Activated CD8-positive, alpha-beta T cell treated with anti-CD3 and anti-CD28 coated beads for 36 hours (primary cell): ENCODE data around the gene CCNDBP1. TPM values are rescaled to one million over a fixed set of nuclear protein-coding genes. Genes with fewer than 3 reads are reported as not detected.
"Not testable (repeated sequence)": the region's sequence is repeated elsewhere in the genome, so short reads cannot be mapped to it uniquely, and the experiment has no call there.

ENCODE experiments used
- ATAC-seq: fragments of 200-7000 bp; cut with Tn5 transposase; one replicate; pipeline ENCODE4 v1.10.0; 2021; ENCODE audit warnings: mild to moderate bottlenecking, moderate library complexity
- CTCF ChIA-PET: fragments of 350-600 bp; sonication (Branson Sonifier 250); formaldehyde crosslinking; loops from one replicate; lab custom pipeline; 2021; ENCODE audit warnings: antibody characterized with exemption; lab: Charles Lee
- POLR2A ChIA-PET: fragments of 350-600 bp; sonication (Branson Sonifier 250); formaldehyde crosslinking; loops from one replicate; lab custom pipeline; 2021; ENCODE audit warnings: antibody characterized with exemption; lab: Charles Lee
- DNase-seq: peaks from one replicate; pipeline ENCODE4 v3.0.0-alpha.2; 2020
- H3K27ac Mint-ChIP-seq: one replicate; pipeline ENCODE4 v1.8.0; 2021; ENCODE audit warnings: mild to moderate bottlenecking, mixed read lengths
- H3K27me3 Mint-ChIP-seq: one replicate; pipeline ENCODE4 v1.8.0; 2021; ENCODE audit warnings: mixed read lengths
- H3K36me3 Mint-ChIP-seq: one replicate; pipeline ENCODE4 v1.8.0; 2021; ENCODE audit warnings: low read depth, mixed read lengths
- H3K4me1 Mint-ChIP-seq: one replicate; pipeline ENCODE4 v1.8.0; 2021; ENCODE audit warnings: low read depth, mixed read lengths
- H3K4me3 Mint-ChIP-seq: one replicate; pipeline ENCODE4 v1.8.0; 2021; ENCODE audit warnings: mild to moderate bottlenecking, moderate library complexity, mixed read lengths
- H3K9me3 Mint-ChIP-seq: one replicate; pipeline ENCODE4 v1.8.0; 2021; ENCODE audit warnings: mixed read lengths
- intact Hi-C: fragments of 100-400 bp; cut with micrococcal nuclease; formaldehyde crosslinking; loops from one replicate; pipeline ENCODE4 v1.10.0; 2022
- total RNA-seq, 2 experiments: library from RNA; stranded (reverse); gene quantifications; one replicate each; pipeline ENCODE4 v1.2.3, GENCODE V29; 2021
- TF ChIP-seq, protein P1 (sequence below): fragments of 200-600 bp; IDR thresholded peaks from one replicate; pipeline ENCODE4 v1.8.0; 2022; ENCODE audit warnings: antibody characterized with exemption, mild to moderate bottlenecking

The CCNDBP1 gene
- total RNA-seq, 2 experiments from 2014 or later: 49.2 to 54.1 TPM

DNA sequence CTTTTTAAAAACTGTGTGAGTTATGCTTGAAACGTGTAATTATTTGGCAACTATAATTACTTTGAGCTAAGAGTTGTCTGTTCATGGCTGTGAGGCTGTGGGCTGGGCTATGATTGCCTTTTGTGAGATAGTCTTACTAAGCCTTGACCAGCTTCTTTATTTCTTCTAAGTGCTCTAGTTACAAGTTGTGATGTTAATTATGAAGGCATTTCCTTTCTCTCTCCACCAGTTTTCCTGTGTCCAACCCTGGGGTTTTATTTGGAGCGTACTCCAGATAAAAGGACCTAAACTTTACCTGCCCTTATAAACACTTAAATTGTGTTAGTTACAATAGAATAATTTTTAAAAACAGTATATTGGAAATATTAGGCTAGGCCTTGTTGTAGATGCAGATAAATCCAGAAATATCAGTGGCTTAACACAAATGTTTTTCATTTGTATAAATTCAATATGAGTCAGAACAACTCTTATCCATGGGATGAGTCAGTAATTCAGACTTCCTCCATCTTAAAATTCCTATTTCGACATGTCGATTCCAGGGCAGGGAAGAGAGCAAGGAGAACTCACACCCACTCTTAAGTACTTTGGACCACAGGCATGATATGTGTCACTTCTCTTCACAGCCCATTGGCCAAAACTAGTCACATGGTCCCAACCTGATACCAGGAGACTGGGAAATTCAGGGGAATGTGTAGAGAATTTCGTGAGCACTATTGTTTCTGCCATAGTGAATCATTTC is 34.8 kb upstream of the CCNDBP1 start:
- CTCF ChIA-PET: interaction anchor here (1.4 to 1.5 kb wide), 2 partner anchors 13 to 135 kb away, joined by 4 read pairs; no protein-coding TSS in a partner anchor
- DNase-seq (no peak), ATAC-seq (no peak)
- Mint-ChIP-seq H3K36me3 (peaks cover 27% of the 10 kb centered on the region), H3K4me3 (no peak overlapping the region), H3K27ac (no peak overlapping the region), H3K4me1 (peaks cover 8% of the 10 kb centered on the region), H3K27me3 (no peaks in the 10 kb centered on the region), H3K9me3 (no peaks in the 10 kb centered on the region)
- intact Hi-C loops: no loop called here
- TF ChIP-seq, protein P1, sequence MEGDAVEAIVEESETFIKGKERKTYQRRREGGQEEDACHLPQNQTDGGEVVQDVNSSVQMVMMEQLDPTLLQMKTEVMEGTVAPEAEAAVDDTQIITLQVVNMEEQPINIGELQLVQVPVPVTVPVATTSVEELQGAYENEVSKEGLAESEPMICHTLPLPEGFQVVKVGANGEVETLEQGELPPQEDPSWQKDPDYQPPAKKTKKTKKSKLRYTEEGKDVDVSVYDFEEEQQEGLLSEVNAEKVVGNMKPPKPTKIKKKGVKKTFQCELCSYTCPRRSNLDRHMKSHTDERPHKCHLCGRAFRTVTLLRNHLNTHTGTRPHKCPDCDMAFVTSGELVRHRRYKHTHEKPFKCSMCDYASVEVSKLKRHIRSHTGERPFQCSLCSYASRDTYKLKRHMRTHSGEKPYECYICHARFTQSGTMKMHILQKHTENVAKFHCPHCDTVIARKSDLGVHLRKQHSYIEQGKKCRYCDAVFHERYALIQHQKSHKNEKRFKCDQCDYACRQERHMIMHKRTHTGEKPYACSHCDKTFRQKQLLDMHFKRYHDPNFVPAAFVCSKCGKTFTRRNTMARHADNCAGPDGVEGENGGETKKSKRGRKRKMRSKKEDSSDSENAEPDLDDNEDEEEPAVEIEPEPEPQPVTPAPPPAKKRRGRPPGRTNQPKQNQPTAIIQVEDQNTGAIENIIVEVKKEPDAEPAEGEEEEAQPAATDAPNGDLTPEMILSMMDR: no peak
- POLR2A ChIA-PET: interaction anchor here (0.8 kb wide), 1 partner anchor 8 kb away, joined by 3 read pairs; no protein-coding TSS in a partner anchor

DNA sequence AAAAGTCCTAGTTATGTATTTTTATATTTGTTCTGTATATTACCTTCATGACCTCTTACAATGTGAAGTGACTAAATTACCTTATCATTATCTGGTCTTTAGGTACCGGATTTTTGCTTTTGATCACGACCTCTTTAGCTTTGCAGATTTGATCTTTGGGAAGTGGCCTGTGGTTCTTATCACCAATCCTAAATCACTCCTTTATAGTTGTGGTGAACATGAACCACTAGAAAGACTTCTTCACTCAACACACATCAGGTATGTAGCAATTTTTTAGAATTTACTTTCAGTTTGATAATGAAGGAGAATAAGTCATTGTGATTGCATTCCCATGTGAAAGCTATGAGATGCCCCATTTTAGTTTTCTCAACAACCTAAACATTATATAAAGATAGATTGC is 33.5 kb upstream of the CCNDBP1 start:
- ATAC-seq: peak; percentile 27

DNA sequence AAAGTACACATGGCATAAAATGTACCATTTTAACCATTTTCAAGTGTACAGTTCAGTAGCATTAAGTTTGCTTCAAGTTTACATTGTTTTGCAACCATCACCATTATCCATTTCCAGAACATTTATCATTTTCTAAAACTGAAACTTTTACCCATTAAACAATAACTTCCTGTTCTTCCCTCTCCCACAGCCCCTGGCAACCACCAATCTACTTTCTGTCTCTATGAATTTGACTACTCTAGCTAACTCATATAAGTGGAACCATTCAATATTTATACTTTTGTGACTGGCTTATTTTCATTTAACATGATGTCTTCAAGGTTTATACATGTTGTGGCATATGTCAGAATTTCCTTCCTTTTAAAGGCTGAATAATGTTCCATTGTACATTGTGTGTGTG is 31.9 kb upstream of the CCNDBP1 start:
- ATAC-seq: no peak
- ChIA-PET POLR2A (no interaction called here), CTCF (no interaction called here)
- intact Hi-C loops: no loop called here
- Mint-ChIP-seq H3K36me3 (peaks cover 32% of the 10 kb centered on the region), H3K9me3 (no peaks in the 10 kb centered on the region), H3K4me3 (no peak overlapping the region), H3K4me1 (peaks cover 8% of the 10 kb centered on the region), H3K27me3 (no peaks in the 10 kb centered on the region), H3K27ac (no peak overlapping the region)
- TF ChIP-seq, protein P1: no peak
- no peak for DNase-seq

More for the DNA sequence above, 33.5 kb upstream of the CCNDBP1 start:
- Mint-ChIP-seq H3K9me3 (no peaks in the 10 kb centered on the region), H3K36me3 (peaks cover 28% of the 10 kb centered on the region), H3K27ac (no peak overlapping the region), H3K4me3 (no peak overlapping the region), H3K27me3 (no peaks in the 10 kb centered on the region), H3K4me1 (peaks cover 8% of the 10 kb centered on the region)
- intact Hi-C loops: no loop called here
- ChIA-PET CTCF (interaction anchor here (0.9 kb wide), 1 partner anchor 19 kb away, joined by 3 read pairs; no protein-coding TSS in a partner anchor), POLR2A (no interaction called here)
- TF ChIP-seq, protein P1: no peak
- no peak for DNase-seq

DNA sequence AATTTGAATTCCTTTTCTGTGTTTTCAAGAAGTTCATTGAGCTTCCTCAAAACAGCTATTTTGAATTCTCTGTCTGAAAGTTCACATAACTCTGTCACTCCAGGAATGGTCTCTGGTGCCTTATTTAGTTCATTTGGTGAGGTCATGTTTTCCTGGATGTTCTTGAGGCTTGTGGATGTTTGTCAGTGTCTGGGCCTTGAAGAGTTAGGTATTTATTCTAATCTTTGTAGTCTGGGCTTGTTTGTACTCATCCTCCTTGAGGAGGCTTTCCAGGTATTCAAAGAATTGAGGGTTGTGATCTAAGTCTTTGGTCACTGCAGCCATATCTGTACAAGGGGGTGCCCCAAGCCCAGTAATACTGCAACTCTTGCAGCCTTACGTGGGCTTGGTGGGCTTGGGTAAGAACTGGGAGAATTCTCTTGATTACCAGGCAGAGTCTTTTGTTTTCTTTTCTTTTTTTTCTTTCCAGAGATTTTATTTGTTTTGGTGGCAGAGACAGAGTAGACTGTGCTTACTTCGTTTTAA is 19.3 kb upstream of the CCNDBP1 start:
- peaks cover 3% of the 10 kb centered on the region for H3K4me1 Mint-ChIP-seq
- no peak overlapping the region for H3K27ac Mint-ChIP-seq
- CTCF ChIA-PET: interaction anchor here (1.0 kb wide), 1 partner anchor 21 kb away, joined by 3 read pairs; no protein-coding TSS in a partner anchor
- H3K9me3 Mint-ChIP-seq: no peaks in the 10 kb centered on the region
- no peaks in the 10 kb centered on the region for H3K27me3 Mint-ChIP-seq
- TF ChIP-seq, protein P1: no peak
- DNase-seq: no peak
- intact Hi-C loops: no loop called here
- no peak overlapping the region for H3K4me3 Mint-ChIP-seq
- POLR2A ChIA-PET: no interaction called here
- no peak for ATAC-seq
- peaks cover 26% of the 10 kb centered on the region for H3K36me3 Mint-ChIP-seq

DNA sequence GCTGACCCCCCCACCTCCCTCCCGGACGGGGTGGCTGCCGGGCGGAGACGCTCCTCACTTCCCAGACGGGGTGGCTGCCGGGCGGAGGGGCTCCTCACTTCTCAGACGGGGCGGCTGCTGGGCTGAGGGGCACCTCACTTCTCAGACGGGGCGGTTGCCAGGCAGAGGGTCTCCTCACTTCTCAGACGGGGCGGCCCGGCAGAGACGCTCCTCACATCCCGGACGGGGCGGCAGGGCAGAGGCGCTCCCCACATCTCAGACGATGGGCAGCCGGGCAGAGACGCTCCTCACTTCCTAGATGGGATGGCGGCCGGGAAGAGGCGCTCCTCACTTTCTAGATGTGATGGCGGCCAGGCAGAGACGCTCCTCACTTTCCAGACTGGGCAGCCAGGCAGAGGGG is 17.9 kb upstream of the CCNDBP1 start:
- H3K27ac Mint-ChIP-seq, POLR2A ChIA-PET, H3K27me3 Mint-ChIP-seq, intact Hi-C loops, H3K9me3 Mint-ChIP-seq, H3K4me3 Mint-ChIP-seq, ATAC-seq, CTCF ChIA-PET, H3K4me1 Mint-ChIP-seq, DNase-seq: not testable (repeated sequence)
- H3K36me3 Mint-ChIP-seq: peaks cover 33% of the 10 kb centered on the region
